ENCODE results near the gene ANKS1B.
"Not testable (repeated sequence)": the region's sequence is repeated elsewhere in the genome, so short reads cannot be mapped to it uniquely, and the experiment has no call there.

Gene ANKS1B

DNA sequence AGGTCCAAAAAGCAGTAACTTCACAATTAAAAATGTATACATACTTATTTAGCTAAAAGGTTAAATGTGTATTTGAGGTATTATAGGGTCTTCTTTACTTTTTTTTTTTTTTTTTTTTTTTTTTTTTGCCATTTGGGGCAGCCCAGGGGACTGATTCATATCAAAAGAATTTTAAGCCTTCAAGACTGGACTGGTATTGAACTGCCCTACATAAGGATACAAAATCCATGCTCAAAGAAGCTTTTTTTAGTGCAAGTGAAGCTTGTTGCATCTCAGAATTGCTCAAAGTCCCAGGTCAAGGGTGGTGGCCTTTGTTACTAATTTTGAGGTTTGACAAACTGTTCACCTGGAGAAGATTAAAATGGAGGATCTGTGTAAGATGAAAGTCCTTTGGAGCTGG is 1215.7 kb downstream of the ANKS1B start:
- DNase-seq (ENCODE audit: extremely low read depth, low read depth), result no peak
- TF ChIP-seq, protein P1, sequence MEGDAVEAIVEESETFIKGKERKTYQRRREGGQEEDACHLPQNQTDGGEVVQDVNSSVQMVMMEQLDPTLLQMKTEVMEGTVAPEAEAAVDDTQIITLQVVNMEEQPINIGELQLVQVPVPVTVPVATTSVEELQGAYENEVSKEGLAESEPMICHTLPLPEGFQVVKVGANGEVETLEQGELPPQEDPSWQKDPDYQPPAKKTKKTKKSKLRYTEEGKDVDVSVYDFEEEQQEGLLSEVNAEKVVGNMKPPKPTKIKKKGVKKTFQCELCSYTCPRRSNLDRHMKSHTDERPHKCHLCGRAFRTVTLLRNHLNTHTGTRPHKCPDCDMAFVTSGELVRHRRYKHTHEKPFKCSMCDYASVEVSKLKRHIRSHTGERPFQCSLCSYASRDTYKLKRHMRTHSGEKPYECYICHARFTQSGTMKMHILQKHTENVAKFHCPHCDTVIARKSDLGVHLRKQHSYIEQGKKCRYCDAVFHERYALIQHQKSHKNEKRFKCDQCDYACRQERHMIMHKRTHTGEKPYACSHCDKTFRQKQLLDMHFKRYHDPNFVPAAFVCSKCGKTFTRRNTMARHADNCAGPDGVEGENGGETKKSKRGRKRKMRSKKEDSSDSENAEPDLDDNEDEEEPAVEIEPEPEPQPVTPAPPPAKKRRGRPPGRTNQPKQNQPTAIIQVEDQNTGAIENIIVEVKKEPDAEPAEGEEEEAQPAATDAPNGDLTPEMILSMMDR (IDR thresholded peaks at IDR 0.05; ENCODE audit: low read depth, low read length), result no peak

- DNase-seq (ENCODE audit: extremely low read depth, low read depth), result no peak
- TF ChIP-seq, protein P1 (IDR thresholded peaks at IDR 0.05; ENCODE audit: low read depth, low read length), result no peak
Observed at GRCh38 chr12:98767248-98767647, 1217.5 kb downstream of the ANKS1B start.

DNA sequence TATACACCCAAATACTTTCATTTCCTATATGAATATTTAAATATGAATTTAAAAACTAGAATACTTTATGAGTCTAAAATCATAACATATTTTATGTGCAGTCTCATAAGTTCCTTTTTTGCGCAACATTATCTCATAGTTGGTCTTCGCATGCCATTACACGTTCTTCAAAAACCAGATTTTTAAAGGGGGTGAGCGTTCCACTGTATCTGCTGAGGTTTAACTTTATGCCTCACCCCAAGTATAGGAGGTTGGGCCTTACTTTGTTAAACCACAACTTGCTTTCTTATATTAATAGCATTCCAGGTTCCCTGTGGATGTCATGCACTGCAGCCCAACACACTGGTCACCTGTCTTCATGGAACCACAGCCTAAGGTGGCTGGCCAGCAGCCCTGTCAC is 1221.1 kb downstream of the ANKS1B start:
- TF ChIP-seq, protein P1 (IDR thresholded peaks at IDR 0.05; ENCODE audit: low read depth, low read length), result no peak
- no peak for DNase-seq (ENCODE audit: extremely low read depth, low read depth)

GRCh38 chr12:98758331-98758730 is 1226.4 kb downstream of the ANKS1B start:
- TF ChIP-seq, protein P1 (IDR thresholded peaks at IDR 0.05; ENCODE audit: low read depth, low read length), result no peak
- no peak for DNase-seq (ENCODE audit: extremely low read depth, low read depth)

DNA sequence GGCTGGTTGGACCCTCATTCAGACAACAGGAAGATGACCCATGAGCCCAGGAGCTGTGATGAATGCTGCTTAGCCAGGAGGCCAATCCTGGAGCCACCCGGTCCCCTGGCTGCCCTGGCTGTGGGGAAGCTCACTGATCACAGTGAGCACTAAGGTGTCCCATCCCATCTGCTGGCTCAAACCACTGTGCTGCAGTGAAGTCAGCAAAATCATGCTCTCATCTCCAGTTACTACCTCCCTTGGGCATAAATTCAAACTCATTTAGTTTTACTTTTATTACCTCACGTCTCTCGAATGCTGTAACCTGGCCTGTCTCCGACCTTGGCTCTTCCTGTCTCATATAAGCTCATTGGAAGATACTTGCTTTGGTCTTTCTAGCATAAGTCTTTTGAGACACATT is 1227.3 kb downstream of the ANKS1B start:
- DNase-seq (ENCODE audit: extremely low read depth, low read depth), result no peak
- TF ChIP-seq, protein P1 (IDR thresholded peaks at IDR 0.05; ENCODE audit: low read depth, low read length), result no peak

- not testable (repeated sequence) for DNase-seq (ENCODE audit: extremely low read depth, low read depth)
Observed at GRCh38 chr12:98755855-98756254, 1228.9 kb downstream of the ANKS1B start.

GRCh38 chr12:98754095-98754494 is 1230.6 kb downstream of the ANKS1B start:
- TF ChIP-seq, protein P1 (IDR thresholded peaks at IDR 0.05; ENCODE audit: low read depth, low read length), result no peak
- DNase-seq (ENCODE audit: extremely low read depth, low read depth), result no peak

DNA sequence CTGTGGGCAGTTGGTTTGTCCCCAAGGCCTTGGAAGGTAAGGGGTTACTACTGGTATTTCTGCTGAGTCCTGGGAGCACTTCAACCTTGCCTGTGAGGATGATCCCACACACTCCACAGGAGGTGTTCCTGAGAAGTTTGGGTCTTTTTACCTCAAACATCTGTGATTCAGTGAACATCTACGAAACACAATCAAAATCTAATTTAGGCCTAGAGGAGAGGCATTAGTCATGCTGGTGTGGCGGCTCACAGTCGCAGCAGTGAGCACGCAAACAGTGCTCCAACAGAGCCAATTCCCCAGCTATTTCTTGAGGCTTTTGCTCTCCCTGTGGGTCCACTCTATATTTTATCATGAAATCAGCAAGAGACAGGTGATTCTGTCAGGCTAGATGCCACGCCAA is 1232.0 kb downstream of the ANKS1B start:
- DNase-seq (ENCODE audit: extremely low read depth, low read depth), result no peak
- TF ChIP-seq, protein P1 (IDR thresholded peaks at IDR 0.05; ENCODE audit: low read depth, low read length), result no peak

Data from AG09319 (cell line).